Measurements from ENCODE around the gene RPS3A.

DNA sequence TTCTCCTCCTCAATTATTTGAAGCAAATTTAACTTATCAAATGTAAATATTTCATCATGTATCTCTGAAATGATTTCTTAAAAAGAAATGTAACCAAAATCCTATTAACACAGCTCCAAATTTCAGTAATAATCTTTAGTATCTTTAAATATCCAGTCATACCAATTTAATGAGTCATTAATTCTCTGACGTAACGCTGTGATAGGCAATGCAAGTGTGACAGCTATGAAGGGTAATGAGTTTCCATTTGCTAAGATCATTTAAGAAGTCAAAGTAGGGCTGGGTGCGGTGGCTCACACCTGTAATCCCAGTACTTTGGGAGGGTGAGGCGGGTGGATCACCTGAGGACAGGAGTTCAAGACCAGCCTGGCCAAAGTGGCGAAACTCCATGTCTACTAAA, 15.6 kb downstream of the RPS3A start:
- TF ChIP-seq, protein P1, sequence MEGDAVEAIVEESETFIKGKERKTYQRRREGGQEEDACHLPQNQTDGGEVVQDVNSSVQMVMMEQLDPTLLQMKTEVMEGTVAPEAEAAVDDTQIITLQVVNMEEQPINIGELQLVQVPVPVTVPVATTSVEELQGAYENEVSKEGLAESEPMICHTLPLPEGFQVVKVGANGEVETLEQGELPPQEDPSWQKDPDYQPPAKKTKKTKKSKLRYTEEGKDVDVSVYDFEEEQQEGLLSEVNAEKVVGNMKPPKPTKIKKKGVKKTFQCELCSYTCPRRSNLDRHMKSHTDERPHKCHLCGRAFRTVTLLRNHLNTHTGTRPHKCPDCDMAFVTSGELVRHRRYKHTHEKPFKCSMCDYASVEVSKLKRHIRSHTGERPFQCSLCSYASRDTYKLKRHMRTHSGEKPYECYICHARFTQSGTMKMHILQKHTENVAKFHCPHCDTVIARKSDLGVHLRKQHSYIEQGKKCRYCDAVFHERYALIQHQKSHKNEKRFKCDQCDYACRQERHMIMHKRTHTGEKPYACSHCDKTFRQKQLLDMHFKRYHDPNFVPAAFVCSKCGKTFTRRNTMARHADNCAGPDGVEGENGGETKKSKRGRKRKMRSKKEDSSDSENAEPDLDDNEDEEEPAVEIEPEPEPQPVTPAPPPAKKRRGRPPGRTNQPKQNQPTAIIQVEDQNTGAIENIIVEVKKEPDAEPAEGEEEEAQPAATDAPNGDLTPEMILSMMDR (conservative IDR thresholded peaks at IDR 0.05 in 1 of 2, IDR thresholded peaks at IDR 0.05 in 1 of 2; ENCODE audit: low read depth in 1 of 2, low read length in 2 of 2) = no peak
- TF ChIP-seq EZH2 (IDR thresholded peaks at IDR 0.05; ENCODE audit: low read length, missing control alignments) = no peak

Data from fibroblast of lung (primary cell).